Measurements from ENCODE around the gene TEDDM1.

DNA sequence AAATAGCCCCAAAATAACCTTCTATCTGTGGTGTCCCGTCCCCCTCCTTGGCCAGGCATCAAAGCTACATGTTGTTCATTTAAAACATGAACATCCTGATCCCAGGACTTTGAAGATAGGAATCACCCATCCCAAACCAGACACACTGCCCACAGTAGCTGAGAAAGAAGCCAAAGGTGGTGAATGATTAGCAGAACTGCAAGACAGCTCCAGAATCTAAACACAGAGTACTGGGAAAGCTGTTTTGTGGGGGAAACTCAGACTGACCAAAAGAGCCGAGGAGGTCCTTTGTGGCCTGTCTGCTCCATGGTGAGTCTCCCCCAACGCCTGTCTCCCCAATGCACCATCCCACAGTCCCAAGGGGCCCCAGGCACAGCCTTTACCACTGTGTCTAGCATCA, 7.3 kb upstream of the TEDDM1 start:
- TF ChIP-seq, protein P1, sequence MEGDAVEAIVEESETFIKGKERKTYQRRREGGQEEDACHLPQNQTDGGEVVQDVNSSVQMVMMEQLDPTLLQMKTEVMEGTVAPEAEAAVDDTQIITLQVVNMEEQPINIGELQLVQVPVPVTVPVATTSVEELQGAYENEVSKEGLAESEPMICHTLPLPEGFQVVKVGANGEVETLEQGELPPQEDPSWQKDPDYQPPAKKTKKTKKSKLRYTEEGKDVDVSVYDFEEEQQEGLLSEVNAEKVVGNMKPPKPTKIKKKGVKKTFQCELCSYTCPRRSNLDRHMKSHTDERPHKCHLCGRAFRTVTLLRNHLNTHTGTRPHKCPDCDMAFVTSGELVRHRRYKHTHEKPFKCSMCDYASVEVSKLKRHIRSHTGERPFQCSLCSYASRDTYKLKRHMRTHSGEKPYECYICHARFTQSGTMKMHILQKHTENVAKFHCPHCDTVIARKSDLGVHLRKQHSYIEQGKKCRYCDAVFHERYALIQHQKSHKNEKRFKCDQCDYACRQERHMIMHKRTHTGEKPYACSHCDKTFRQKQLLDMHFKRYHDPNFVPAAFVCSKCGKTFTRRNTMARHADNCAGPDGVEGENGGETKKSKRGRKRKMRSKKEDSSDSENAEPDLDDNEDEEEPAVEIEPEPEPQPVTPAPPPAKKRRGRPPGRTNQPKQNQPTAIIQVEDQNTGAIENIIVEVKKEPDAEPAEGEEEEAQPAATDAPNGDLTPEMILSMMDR (IDR thresholded peaks at IDR 0.05) = no peak
- no peak for TF ChIP-seq POLR2A (IDR thresholded peaks at IDR 0.05)

All from thyroid gland (tissue), 4 donors.